ENCODE results near the gene NIP7.

GRCh38 chr16:69330286-69331109 is 9.1 kb upstream of the NIP7 start, which contains the start of gene PDF:
- TF ChIP-seq CTCF (IDR thresholded peaks at IDR 0.05) = peak in 2 of 5 experiments; percentile 16 to 52
- TF ChIP-seq EP300 (IDR thresholded peaks at IDR 0.05) = peak; percentile 57 to 92
- peak; percentile 50 to 57 for TF ChIP-seq POLR2A (IDR thresholded peaks at IDR 0.05)
